Peyer's patch (tissue), 4 donors: ENCODE measurements around the gene ITPKB. TPM values are rescaled to one million over a fixed set of nuclear protein-coding genes. Genes with fewer than 3 reads are reported as not detected.
A peak's percentile ranks its signal among the peaks of the same experiment; 100 is the strongest.

ENCODE experiments used
- DNase-seq, 3 donors: peaks; one replicate each; pipeline ENCODE4 v3.0.0-alpha.2; 2017 to 2019
- H3K27ac ChIP-seq, 4 donors: fragments of 200-600 bp; sonication (generic); one replicate each; pipeline ENCODE4 v1.5.1; 2016 to 2019
- H3K27me3 ChIP-seq, 2 donors: fragments of 200-600 bp; sonication (generic); one replicate each; pipeline ENCODE4 v1.5.1; 2019
- H3K36me3 ChIP-seq, 3 donors: fragments of 200-600 bp; sonication (generic); one replicate each; pipeline ENCODE4 v1.5.1; 2016 to 2019
- H3K4me1 ChIP-seq, 4 donors: fragments of 200-600 bp; sonication (generic); one replicate each; pipeline ENCODE4 v1.5.1; 2016 to 2019
- H3K4me3 ChIP-seq, 4 donors: fragments of 200-600 bp; sonication (generic); 1 replicate in 3 of 4; 2 replicates in 1 of 4; pipeline ENCODE4 v1.5.1; 2016 to 2019; ENCODE audit warnings: mild to moderate bottlenecking in 1 of 4
- H3K9me3 ChIP-seq, 4 donors: fragments of 200-600 bp; sonication (generic); one replicate each; pipeline ENCODE4 v1.5.1; 2016 to 2019; ENCODE audit warnings: mild to moderate bottlenecking in 1 of 4
- CTCF ChIP-seq, 6 experiments: fragments of 450-650 bp in 4 of 6; fragments of 200-600 bp in 2 of 6; sonication (generic) in 1 of 6; IDR thresholded peaks; one replicate each; pipeline ENCODE4 v1.5.1; 2017 to 2019; ENCODE audit warnings: antibody characterized with exemption in 6 of 6, mild to moderate bottlenecking in 3 of 6, moderate library complexity in 1 of 6
- POLR2A ChIP-seq, 2 donors: fragments of 450-650 bp; IDR thresholded peaks; one replicate each; pipeline ENCODE4 v1.5.1; 2017; ENCODE audit warnings: antibody characterized with exemption in 2 of 2, mild to moderate bottlenecking in 2 of 2, moderate library complexity in 2 of 2
- total RNA-seq, 4 donors: library from RNA; depleted of rRNA; stranded (reverse); fragments of >200 nt; gene quantifications; one replicate each; pipeline ENCODE4 v1.1.0, GENCODE V29; 2016

ITPKB gene
- total RNA-seq, 4 donors from 2014 or later = 9.5 to 36.3 (median 23.0) TPM

DNA sequence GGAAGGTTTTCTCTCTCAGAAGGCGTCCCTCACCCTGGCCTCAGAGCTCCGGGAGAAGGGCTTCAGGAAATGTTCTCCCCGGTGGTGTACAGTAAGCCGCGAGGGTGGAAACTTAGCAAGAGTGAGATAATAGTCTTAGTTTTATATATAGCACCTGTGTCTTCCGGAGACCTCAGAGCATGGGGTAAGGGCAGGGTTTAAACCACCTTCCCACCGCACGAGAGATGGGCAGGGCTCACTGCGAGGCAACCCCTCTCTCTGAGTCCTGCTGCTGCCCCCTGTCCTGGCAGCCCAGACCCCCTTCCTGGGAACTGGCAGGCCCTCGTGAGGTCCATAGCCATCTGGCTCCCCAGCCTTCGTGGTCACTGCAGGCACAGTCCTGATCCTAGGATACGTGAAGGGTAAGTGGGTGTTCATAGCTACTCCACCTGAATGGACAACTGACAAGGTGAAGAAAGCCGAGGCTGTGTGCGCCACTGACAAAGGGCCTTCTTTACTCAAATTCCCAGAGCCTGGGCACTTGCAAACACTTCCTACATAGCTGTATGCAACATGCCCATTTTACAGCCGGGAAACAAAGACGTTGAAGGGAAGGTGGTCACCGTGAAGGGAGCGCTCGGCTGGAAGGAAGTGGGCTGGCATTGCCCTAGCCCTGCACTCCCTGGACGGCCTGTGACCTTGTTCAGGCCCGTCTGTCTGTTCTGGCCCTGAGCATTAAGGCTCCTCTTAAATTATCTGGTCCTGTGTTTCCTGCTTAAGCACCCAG lies 26.9 kb downstream of the ITPKB start:
- Histone ChIP-seq H3K4me1 (peaks cover 0 to 48% (median 24%) of the 10 kb centered on the region in 4 donors), H3K27ac (peak overlapping the region; percentile 37 to 76 (median 58)), H3K27me3 (no peaks in the 10 kb centered on the region), H3K36me3 (no peaks in the 10 kb centered on the region), H3K4me3 (peak overlapping the region in 1 of 4 donors; percentile 25), H3K9me3 (no peaks in the 10 kb centered on the region)
- TF ChIP-seq CTCF (IDR thresholded peaks at IDR 0.05) (no peak), POLR2A (IDR thresholded peaks at IDR 0.05) (no peak)
- DNase-seq = peak in 2 of 3 donors; percentile 61 to 75

DNA sequence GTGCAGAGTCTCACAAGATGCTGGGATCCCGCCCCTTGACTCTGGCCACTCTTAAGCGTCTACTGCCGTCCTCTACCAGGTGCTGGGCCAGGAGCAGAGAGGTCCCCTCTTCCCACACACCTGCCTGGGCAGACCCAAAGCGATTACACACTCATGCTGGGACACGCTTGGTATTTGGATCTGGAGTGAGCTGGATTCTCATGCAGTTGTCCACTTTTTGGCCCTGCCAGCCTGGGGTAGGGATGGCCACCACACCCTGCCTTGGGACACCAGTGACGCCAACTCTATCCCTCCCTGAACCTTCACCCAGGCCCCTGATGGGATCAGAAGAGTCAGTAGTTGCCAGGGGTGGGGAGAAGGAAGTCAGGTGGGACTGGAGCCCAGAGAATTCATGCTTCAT lies 28.6 kb downstream of the ITPKB start:
- TF ChIP-seq POLR2A (IDR thresholded peaks at IDR 0.05) (no peak), CTCF (IDR thresholded peaks at IDR 0.05) (no peak)
- no peak for DNase-seq
- H3K27ac ChIP-seq = peak overlapping the region in 3 of 4 donors; percentile 1 to 68 (median 38)
- H3K36me3 ChIP-seq = no peaks in the 10 kb centered on the region
- H3K4me1 ChIP-seq = peaks cover 0 to 48% (median 24%) of the 10 kb centered on the region in 4 donors
- H3K9me3 ChIP-seq = no peaks in the 10 kb centered on the region
- no peak overlapping the region for H3K4me3 ChIP-seq
- H3K27me3 ChIP-seq = no peaks in the 10 kb centered on the region

DNA sequence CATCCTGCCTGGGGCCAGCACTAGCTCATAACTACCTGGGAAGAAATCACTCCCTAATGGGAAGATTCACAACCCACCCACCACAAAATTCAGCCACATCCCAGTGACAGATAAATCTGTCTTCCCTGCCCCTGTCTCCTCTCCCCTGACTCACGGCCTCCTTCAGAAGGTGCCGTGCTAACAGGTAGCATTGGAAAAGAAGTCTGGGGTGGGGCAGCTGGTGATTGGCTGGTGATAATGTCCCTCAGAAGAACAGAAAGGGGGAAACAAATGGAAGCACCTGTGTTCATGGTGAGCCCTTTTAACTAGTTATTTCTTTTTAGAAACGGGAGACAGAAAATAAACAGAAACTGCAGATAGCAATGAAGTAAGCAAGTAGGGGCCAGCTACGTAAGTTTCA lies 29.1 kb downstream of the ITPKB start:
- Histone ChIP-seq H3K9me3 (no peaks in the 10 kb centered on the region), H3K27me3 (no peaks in the 10 kb centered on the region), H3K27ac (peak overlapping the region in 2 of 4 donors; percentile 38 to 68), H3K4me3 (no peak overlapping the region), H3K36me3 (no peaks in the 10 kb centered on the region), H3K4me1 (peaks cover 0 to 48% (median 24%) of the 10 kb centered on the region in 4 donors)
- TF ChIP-seq CTCF (IDR thresholded peaks at IDR 0.05) (no peak), POLR2A (IDR thresholded peaks at IDR 0.05) (no peak)
- DNase-seq = no peak

GRCh38 chr1:226708967-226709396 lies 30.1 kb downstream of the ITPKB start:
- TF ChIP-seq CTCF (IDR thresholded peaks at IDR 0.05) (no peak), POLR2A (IDR thresholded peaks at IDR 0.05) (no peak)
- H3K4me1 ChIP-seq = peaks cover 0 to 52% (median 26%) of the 10 kb centered on the region in 4 donors
- no peaks in the 10 kb centered on the region for H3K36me3 ChIP-seq
- no peaks in the 10 kb centered on the region for H3K27me3 ChIP-seq
- peak overlapping the region in 3 of 4 donors; percentile 27 to 68 (median 51) for H3K27ac ChIP-seq
- DNase-seq = no peak
- H3K9me3 ChIP-seq = no peaks in the 10 kb centered on the region
- no peak overlapping the region for H3K4me3 ChIP-seq

- Histone ChIP-seq H3K36me3 (no peaks in the 10 kb centered on the region), H3K4me3 (no peak overlapping the region), H3K4me1 (peaks cover 0 to 55% (median 30%) of the 10 kb centered on the region in 4 donors), H3K9me3 (no peaks in the 10 kb centered on the region), H3K27me3 (no peaks in the 10 kb centered on the region), H3K27ac (peak overlapping the region in 3 of 4 donors; percentile 27 to 68 (median 51))
- DNase-seq = no peak
- no peak for TF ChIP-seq POLR2A (IDR thresholded peaks at IDR 0.05)
- TF ChIP-seq CTCF (IDR thresholded peaks at IDR 0.05) = no peak
Measured at GRCh38 chr1:226708342-226708780, 30.7 kb downstream of the ITPKB start.
